HG03342 (cell line): ENCODE data around the gene LYPLA2.
"Not testable (repeated sequence)": the region's sequence is repeated elsewhere in the genome, so short reads cannot be mapped to it uniquely, and the experiment has no call there.

Source experiments
- ATAC-seq: cut with Tn5 transposase; IDR thresholded peaks from one replicate; pipeline ENCODE4 v1.9.1; 2021; ENCODE audit warnings: mild to moderate bottlenecking, moderate library complexity; ENCODE audit not compliant: unreplicated experiment

The LYPLA2 gene

GRCh38 chr1:23825762-23826522 lies 35.0 kb downstream of the LYPLA2 start:
- ATAC-seq, result peak; percentile 49

- not testable (repeated sequence) for ATAC-seq
Observed at GRCh38 chr1:23826590-23826989, 35.6 kb downstream of the LYPLA2 start.

- no peak for ATAC-seq
Observed at GRCh38 chr1:23827717-23828116, 36.8 kb downstream of the LYPLA2 start.

- not testable (repeated sequence) for ATAC-seq
Observed at GRCh38 chr1:23834156-23834555, 43.2 kb downstream of the LYPLA2 start.

- no peak for ATAC-seq
Observed at GRCh38 chr1:23836037-23836436, 45.1 kb downstream of the LYPLA2 start.

GRCh38 chr1:23837908-23838307 lies 47.0 kb downstream of the LYPLA2 start:
- ATAC-seq, result no peak

GRCh38 chr1:23838401-23838866 lies 47.5 kb downstream of the LYPLA2 start:
- ATAC-seq, result peak; percentile 56

GRCh38 chr1:23843644-23844043 lies 52.7 kb downstream of the LYPLA2 start:
- no peak for ATAC-seq
